ENCODE results near the gene COG3. TPM values are rescaled to one million over a fixed set of nuclear protein-coding genes. Genes with fewer than 3 reads are reported as not detected.

COG3 gene
- polyA plus RNA-seq, 1 donor from 2014 or later: 90.2 TPM

- no peak overlapping the region for H2AFZ ChIP-seq (ENCODE audit: low read depth, low read length)
- no peaks in the 10 kb centered on the region for H3F3A ChIP-seq (ENCODE audit: insufficient read depth, low read length, poor library complexity, severe bottlenecking)
- H3K36me3 ChIP-seq (ENCODE audit: insufficient read depth, low read length): peaks cover 13% of the 10 kb centered on the region
Measured at GRCh38 chr13:45481688-45482087, 16.9 kb downstream of the COG3 start.

DNA sequence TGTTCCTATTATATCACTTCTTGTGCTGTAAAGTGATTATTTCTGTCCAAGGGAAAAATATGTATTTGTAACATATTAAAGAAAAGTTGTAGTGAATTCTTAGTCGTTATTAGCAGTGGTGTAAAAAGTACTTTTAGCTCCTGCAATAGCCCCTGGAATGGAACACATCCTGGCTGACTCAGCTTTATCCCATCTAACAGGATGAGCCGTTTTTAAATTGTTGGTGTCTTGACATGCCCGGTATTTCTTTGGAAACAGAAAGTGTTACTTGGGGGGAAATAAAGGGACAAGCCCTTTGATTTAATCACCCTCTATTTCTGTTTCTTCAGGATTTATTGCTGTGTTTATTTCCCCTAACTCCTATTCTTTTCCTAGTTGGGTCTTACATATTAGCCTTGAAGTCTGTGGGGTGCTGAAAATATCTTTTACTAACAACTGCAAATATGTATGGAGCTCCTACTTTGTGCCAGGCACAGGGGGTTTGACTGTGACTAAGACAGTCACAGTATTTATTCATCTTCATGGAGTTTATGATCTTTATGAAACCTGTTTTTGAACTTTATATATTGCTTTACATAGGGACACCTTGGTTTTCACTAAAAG lies 17.9 kb downstream of the COG3 start:
- no peaks in the 10 kb centered on the region for H4K20me1 ChIP-seq (ENCODE audit: insufficient read depth)
- TF ChIP-seq POLR2AphosphoS5 (IDR thresholded peaks at IDR 0.05) (no peak), SMC3 (conservative IDR thresholded peaks at IDR 0.05; ENCODE audit: poor library complexity) (no peak), RAD21 (conservative IDR thresholded peaks at IDR 0.05) (no peak)
- no peak overlapping the region for H2AFZ ChIP-seq (ENCODE audit: low read depth, low read length)
- H3K9me2 ChIP-seq (ENCODE audit: insufficient read depth, low read length): no peaks in the 10 kb centered on the region
- H3F3A ChIP-seq (ENCODE audit: insufficient read depth, low read length, poor library complexity, severe bottlenecking): no peaks in the 10 kb centered on the region
- H3K79me2 ChIP-seq (replicated peaks; ENCODE audit: insufficient read depth, low read length): peaks cover 3% of the 10 kb centered on the region
- peaks cover 20% of the 10 kb centered on the region for H3K36me3 ChIP-seq (ENCODE audit: insufficient read depth, low read length)
- H3K9me3 ChIP-seq (ENCODE audit: low read length): no peaks in the 10 kb centered on the region
- H3K27ac ChIP-seq (ENCODE audit: low read length): no peak overlapping the region
- H3K9ac ChIP-seq (ENCODE audit: low read length): no peak overlapping the region
- no peak overlapping the region for H3K4me3 ChIP-seq (ENCODE audit: low read length)
- no peak overlapping the region for H3K4me2 ChIP-seq (ENCODE audit: low read length)
- H3K27me3 ChIP-seq (ENCODE audit: insufficient read depth, low read depth, low read length): no peaks in the 10 kb centered on the region

More at GRCh38 chr13:45481688-45482087, 16.9 kb downstream of the COG3 start:
- H3K9ac ChIP-seq (ENCODE audit: low read length): no peak overlapping the region
- H3K27me3 ChIP-seq (ENCODE audit: insufficient read depth, low read depth, low read length): no peaks in the 10 kb centered on the region
- H3K27ac ChIP-seq (ENCODE audit: low read length): no peak overlapping the region
- H3K79me2 ChIP-seq (replicated peaks; ENCODE audit: insufficient read depth, low read length): peaks cover 3% of the 10 kb centered on the region
- no peaks in the 10 kb centered on the region for H3K9me2 ChIP-seq (ENCODE audit: insufficient read depth, low read length)
- H3K4me2 ChIP-seq (ENCODE audit: low read length): no peak overlapping the region
- TF ChIP-seq SMC3 (conservative IDR thresholded peaks at IDR 0.05; ENCODE audit: poor library complexity) (no peak), RAD21 (conservative IDR thresholded peaks at IDR 0.05) (no peak), EZH2 (IDR thresholded peaks at IDR 0.05; ENCODE audit: borderline replicate concordance, insufficient read depth, low read length, poor library complexity, severe bottlenecking) (no peak), TAF1 (IDR thresholded peaks at IDR 0.05; ENCODE audit: low read depth) (no peak), MXI1 (conservative IDR thresholded peaks at IDR 0.05; ENCODE audit: poor library complexity, severe bottlenecking) (no peak), EP300 (conservative IDR thresholded peaks at IDR 0.05; ENCODE audit: poor library complexity, severe bottlenecking) (no peak), POLR2AphosphoS5 (IDR thresholded peaks at IDR 0.05) (no peak)
- TF ChIP-seq, protein P1, sequence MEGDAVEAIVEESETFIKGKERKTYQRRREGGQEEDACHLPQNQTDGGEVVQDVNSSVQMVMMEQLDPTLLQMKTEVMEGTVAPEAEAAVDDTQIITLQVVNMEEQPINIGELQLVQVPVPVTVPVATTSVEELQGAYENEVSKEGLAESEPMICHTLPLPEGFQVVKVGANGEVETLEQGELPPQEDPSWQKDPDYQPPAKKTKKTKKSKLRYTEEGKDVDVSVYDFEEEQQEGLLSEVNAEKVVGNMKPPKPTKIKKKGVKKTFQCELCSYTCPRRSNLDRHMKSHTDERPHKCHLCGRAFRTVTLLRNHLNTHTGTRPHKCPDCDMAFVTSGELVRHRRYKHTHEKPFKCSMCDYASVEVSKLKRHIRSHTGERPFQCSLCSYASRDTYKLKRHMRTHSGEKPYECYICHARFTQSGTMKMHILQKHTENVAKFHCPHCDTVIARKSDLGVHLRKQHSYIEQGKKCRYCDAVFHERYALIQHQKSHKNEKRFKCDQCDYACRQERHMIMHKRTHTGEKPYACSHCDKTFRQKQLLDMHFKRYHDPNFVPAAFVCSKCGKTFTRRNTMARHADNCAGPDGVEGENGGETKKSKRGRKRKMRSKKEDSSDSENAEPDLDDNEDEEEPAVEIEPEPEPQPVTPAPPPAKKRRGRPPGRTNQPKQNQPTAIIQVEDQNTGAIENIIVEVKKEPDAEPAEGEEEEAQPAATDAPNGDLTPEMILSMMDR (IDR thresholded peaks at IDR 0.05; ENCODE audit: poor library complexity, severe bottlenecking): no peak
- TF ChIP-seq, protein P2, sequence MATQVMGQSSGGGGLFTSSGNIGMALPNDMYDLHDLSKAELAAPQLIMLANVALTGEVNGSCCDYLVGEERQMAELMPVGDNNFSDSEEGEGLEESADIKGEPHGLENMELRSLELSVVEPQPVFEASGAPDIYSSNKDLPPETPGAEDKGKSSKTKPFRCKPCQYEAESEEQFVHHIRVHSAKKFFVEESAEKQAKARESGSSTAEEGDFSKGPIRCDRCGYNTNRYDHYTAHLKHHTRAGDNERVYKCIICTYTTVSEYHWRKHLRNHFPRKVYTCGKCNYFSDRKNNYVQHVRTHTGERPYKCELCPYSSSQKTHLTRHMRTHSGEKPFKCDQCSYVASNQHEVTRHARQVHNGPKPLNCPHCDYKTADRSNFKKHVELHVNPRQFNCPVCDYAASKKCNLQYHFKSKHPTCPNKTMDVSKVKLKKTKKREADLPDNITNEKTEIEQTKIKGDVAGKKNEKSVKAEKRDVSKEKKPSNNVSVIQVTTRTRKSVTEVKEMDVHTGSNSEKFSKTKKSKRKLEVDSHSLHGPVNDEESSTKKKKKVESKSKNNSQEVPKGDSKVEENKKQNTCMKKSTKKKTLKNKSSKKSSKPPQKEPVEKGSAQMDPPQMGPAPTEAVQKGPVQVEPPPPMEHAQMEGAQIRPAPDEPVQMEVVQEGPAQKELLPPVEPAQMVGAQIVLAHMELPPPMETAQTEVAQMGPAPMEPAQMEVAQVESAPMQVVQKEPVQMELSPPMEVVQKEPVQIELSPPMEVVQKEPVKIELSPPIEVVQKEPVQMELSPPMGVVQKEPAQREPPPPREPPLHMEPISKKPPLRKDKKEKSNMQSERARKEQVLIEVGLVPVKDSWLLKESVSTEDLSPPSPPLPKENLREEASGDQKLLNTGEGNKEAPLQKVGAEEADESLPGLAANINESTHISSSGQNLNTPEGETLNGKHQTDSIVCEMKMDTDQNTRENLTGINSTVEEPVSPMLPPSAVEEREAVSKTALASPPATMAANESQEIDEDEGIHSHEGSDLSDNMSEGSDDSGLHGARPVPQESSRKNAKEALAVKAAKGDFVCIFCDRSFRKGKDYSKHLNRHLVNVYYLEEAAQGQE (IDR thresholded peaks at IDR 0.05; ENCODE audit: borderline replicate concordance): no peak
- H3K4me3 ChIP-seq (ENCODE audit: low read length): no peak overlapping the region
- H3K9me3 ChIP-seq (ENCODE audit: low read length): no peaks in the 10 kb centered on the region
- H4K20me1 ChIP-seq (ENCODE audit: insufficient read depth): no peaks in the 10 kb centered on the region

Measured in neural cell (in vitro differentiated cells).